ENCODE measurements around the gene ANKRD60. TPM values are rescaled to one million over a fixed set of nuclear protein-coding genes. Genes with fewer than 3 reads are reported as not detected.

Gene ANKRD60
- total RNA-seq, 3 donors from 2014 or later: not detected

GRCh38 chr20:58228103-58228483 is 360 bp downstream of the ANKRD60 start:
- intact Hi-C loops (cut with DNase I; ENCODE audit: low total_unique reads): no loop called here
- no peak overlapping the region for H3K27ac ChIP-seq
- TF ChIP-seq POLR2A (IDR thresholded peaks at IDR 0.05) (no peak), POLR2AphosphoS5 (IDR thresholded peaks at IDR 0.05) (no peak), CTCF (IDR thresholded peaks at IDR 0.05) (no peak)
- H3K4me3 ChIP-seq: peak overlapping the region in 1 of 3 donors; percentile 47
- H3K4me1 ChIP-seq: no peaks in the 10 kb centered on the region
- DNase-seq (ENCODE audit: low spot score in 2 of 2): no peak
- H3K9me3 ChIP-seq: no peaks in the 10 kb centered on the region
- no peaks in the 10 kb centered on the region for H3K36me3 ChIP-seq
- peaks cover 2 to 48% of the 10 kb centered on the region in 2 donors for H3K27me3 ChIP-seq

- H3K27me3 ChIP-seq: peaks cover 2 to 51% of the 10 kb centered on the region in 2 donors
- no peak for DNase-seq (ENCODE audit: low spot score in 2 of 2)
- H3K27ac ChIP-seq: no peak overlapping the region
- H3K4me1 ChIP-seq: no peaks in the 10 kb centered on the region
- intact Hi-C loops (cut with DNase I; ENCODE audit: low total_unique reads): no loop called here
- TF ChIP-seq POLR2A (IDR thresholded peaks at IDR 0.05): no peak
- no peaks in the 10 kb centered on the region for H3K9me3 ChIP-seq
- H3K4me3 ChIP-seq: no peak overlapping the region
- H3K36me3 ChIP-seq: no peaks in the 10 kb centered on the region
Observed at GRCh38 chr20:58227391-58228102, 906 bp downstream of the ANKRD60 start.

- Histone ChIP-seq H3K4me3 (no peak overlapping the region), H3K27me3 (peaks cover 2 to 70% of the 10 kb centered on the region in 2 donors), H3K36me3 (no peaks in the 10 kb centered on the region), H3K4me1 (no peaks in the 10 kb centered on the region), H3K9me3 (no peaks in the 10 kb centered on the region), H3K27ac (no peak overlapping the region)
- TF ChIP-seq POLR2AphosphoS5 (IDR thresholded peaks at IDR 0.05): no peak
- no peak for TF ChIP-seq CTCF (IDR thresholded peaks at IDR 0.05)
- TF ChIP-seq POLR2A (IDR thresholded peaks at IDR 0.05): no peak
- DNase-seq (ENCODE audit: low spot score in 2 of 2): no peak
- intact Hi-C loops (cut with DNase I; ENCODE audit: low total_unique reads): no loop called here
Observed at GRCh38 chr20:58225452-58226200, 2.8 kb downstream of the ANKRD60 start.

- peaks cover 2 to 75% of the 10 kb centered on the region in 2 donors for H3K27me3 ChIP-seq
- no peaks in the 10 kb centered on the region for H3K36me3 ChIP-seq
- no peaks in the 10 kb centered on the region for H3K9me3 ChIP-seq
- TF ChIP-seq POLR2AphosphoS5 (IDR thresholded peaks at IDR 0.05): no peak
- TF ChIP-seq CTCF (IDR thresholded peaks at IDR 0.05): no peak
- TF ChIP-seq POLR2A (IDR thresholded peaks at IDR 0.05): no peak
- intact Hi-C loops (cut with DNase I; ENCODE audit: low total_unique reads): no loop called here
- H3K4me3 ChIP-seq: no peak overlapping the region
- no peak for DNase-seq (ENCODE audit: low spot score in 2 of 2)
- no peaks in the 10 kb centered on the region for H3K4me1 ChIP-seq
- no peak overlapping the region for H3K27ac ChIP-seq
Observed at GRCh38 chr20:58224974-58225373, 3.5 kb downstream of the ANKRD60 start.

GRCh38 chr20:58224097-58224496 is 4.4 kb downstream of the ANKRD60 start:
- Histone ChIP-seq H3K9me3 (peaks cover 0 to 5% of the 10 kb centered on the region in 2 donors), H3K36me3 (no peaks in the 10 kb centered on the region), H3K4me1 (no peaks in the 10 kb centered on the region), H3K27me3 (peaks cover 2 to 78% of the 10 kb centered on the region in 2 donors), H3K27ac (no peak overlapping the region), H3K4me3 (no peak overlapping the region)
- DNase-seq (ENCODE audit: low spot score in 2 of 2): no peak
- TF ChIP-seq POLR2AphosphoS5 (IDR thresholded peaks at IDR 0.05) (no peak), CTCF (IDR thresholded peaks at IDR 0.05) (no peak), POLR2A (IDR thresholded peaks at IDR 0.05) (no peak)
- intact Hi-C loops (cut with DNase I; ENCODE audit: low total_unique reads): no loop called here

Data from breast epithelium (tissue), 4 donors.